HepG2 (cell line): ENCODE measurements around the gene ARVCF. TPM values are rescaled to one million over a fixed set of nuclear protein-coding genes. Genes with fewer than 3 reads are reported as not detected.

Experiments
- ARNT2 ChIP-seq: sonication (generic); formaldehyde crosslinking; IDR thresholded peaks from 2 replicates; pipeline ENCODE4 v1.8.0; 2022; ENCODE audit warnings: mild to moderate bottlenecking, low read depth, missing genetic modification reagents, moderate library complexity
- ATF7-NPFF ChIP-seq: sonication (generic); formaldehyde crosslinking; IDR thresholded peaks from 2 replicates; pipeline ENCODE4 v1.8.1; 2023; ENCODE audit warnings: mild to moderate bottlenecking, low read depth, missing genetic modification reagents, moderate library complexity
- ATM ChIP-seq: fragments of 450-650 bp; IDR thresholded peaks from 2 replicates; pipeline ENCODE4 v1.7.1; 2017; ENCODE audit warnings: mild to moderate bottlenecking, borderline replicate concordance
- BHLHE40 ChIP-seq: IDR thresholded peaks from 2 replicates; pipeline ENCODE4 v1.6.1; 2011; ENCODE audit warnings: low read length, improper control_type of control experiment
- CREM ChIP-seq, 2 experiments: sonication (generic) in 1 of 2; formaldehyde crosslinking in 1 of 2; IDR thresholded peaks; 2 replicates each; pipeline versions ENCODE4 v1.4.0 to v1.6.1; 2016 to 2020; ENCODE audit warnings: antibody characterized with exemption in 1 of 2, mild to moderate bottlenecking in 1 of 2, missing genetic modification reagents in 1 of 2
- HNRNPL ChIP-seq: fragments of 200-400 bp; formaldehyde crosslinking; IDR thresholded peaks from 2 replicates; pipeline ENCODE4 v1.6.1; 2017; ENCODE audit warnings: mild to moderate bottlenecking, low read depth, low read length
- JARID2 ChIP-seq: sonication (generic); formaldehyde crosslinking; IDR thresholded peaks from 2 replicates; pipeline ENCODE4 v1.8.1; 2023; ENCODE audit warnings: missing genetic modification reagents, inconsistent platforms; ENCODE audit not compliant: insufficient replicate concordance
- KAT8 ChIP-seq: IDR thresholded peaks from 2 replicates; pipeline ENCODE4 v1.6.1; 2016; ENCODE audit warnings: missing genetic modification reagents, missing compliant biosample characterization
- MAX ChIP-seq: IDR thresholded peaks from 2 replicates; pipeline ENCODE4 v1.6.1; 2012; ENCODE audit warnings: inconsistent platforms
- NFRKB ChIP-seq: fragments of 450-650 bp; IDR thresholded peaks from 2 replicates; pipeline ENCODE4 v1.6.1; 2017
- NR3C1 ChIP-seq: sonication (generic); formaldehyde crosslinking; IDR thresholded peaks from 2 replicates; pipeline ENCODE4 v1.4.0; 2020; ENCODE audit warnings: missing genetic modification reagents
- RBFOX2 ChIP-seq: fragments of 200-400 bp; formaldehyde crosslinking; IDR thresholded peaks from 2 replicates; pipeline ENCODE4 v1.6.1; 2017; ENCODE audit warnings: low read depth, mild to moderate bottlenecking, low read length
- SALL1 ChIP-seq: sonication (generic); formaldehyde crosslinking; IDR thresholded peaks from 2 replicates; pipeline ENCODE4 v1.8.0; 2022; ENCODE audit warnings: mild to moderate bottlenecking, missing genetic modification reagents
- SNAPC2 ChIP-seq: sonication (generic); formaldehyde crosslinking; IDR thresholded peaks from 2 replicates; pipeline ENCODE4 v1.8.1; 2022; ENCODE audit warnings: mild to moderate bottlenecking, missing genetic modification reagents
- TMF1 ChIP-seq: sonication (generic); formaldehyde crosslinking; IDR thresholded peaks from 2 replicates; pipeline ENCODE4 v1.8.1; 2022; ENCODE audit warnings: low read depth, missing genetic modification reagents
- TRIM24 ChIP-seq: sonication (generic); formaldehyde crosslinking; IDR thresholded peaks from 2 replicates; pipeline ENCODE4 v1.8.0; 2022; ENCODE audit warnings: mild to moderate bottlenecking, missing genetic modification reagents
- ZBTB20 ChIP-seq: sonication (generic); formaldehyde crosslinking; IDR thresholded peaks from 2 replicates; pipeline ENCODE4 v1.8.1; 2023; ENCODE audit warnings: missing genetic modification reagents, low read depth, mild to moderate bottlenecking, borderline replicate concordance
- ZBTB46 ChIP-seq: sonication (generic); formaldehyde crosslinking; IDR thresholded peaks from 2 replicates; pipeline ENCODE4 v1.4.0; 2020; ENCODE audit warnings: mild to moderate bottlenecking, missing genetic modification reagents, borderline replicate concordance
- ZNF18 ChIP-seq: sonication (generic); formaldehyde crosslinking; IDR thresholded peaks from 2 replicates; pipeline ENCODE4 v1.8.0; 2022; ENCODE audit warnings: mild to moderate bottlenecking, missing genetic modification reagents; ENCODE audit not compliant: insufficient replicate concordance
- ZNF235 ChIP-seq: sonication (generic); formaldehyde crosslinking; IDR thresholded peaks from 2 replicates; pipeline ENCODE4 v1.8.1; 2023; ENCODE audit warnings: mild to moderate bottlenecking, missing genetic modification reagents, borderline replicate concordance
- ZNF281 ChIP-seq: sonication (generic); formaldehyde crosslinking; IDR thresholded peaks from 2 replicates; pipeline ENCODE4 v1.4.0; 2020; ENCODE audit warnings: missing genetic modification reagents, borderline replicate concordance
- ZNF329 ChIP-seq: sonication (generic); formaldehyde crosslinking; IDR thresholded peaks from 2 replicates; pipeline ENCODE4 v1.9.0; 2021; ENCODE audit warnings: low read depth, mild to moderate bottlenecking, missing genetic modification reagents
- ZNF451 ChIP-seq: sonication (generic); formaldehyde crosslinking; IDR thresholded peaks from 2 replicates; pipeline ENCODE4 v1.5.0; 2020; ENCODE audit warnings: mild to moderate bottlenecking, missing genetic modification reagents
- ZNF788 ChIP-seq: sonication (generic); formaldehyde crosslinking; IDR thresholded peaks from 2 replicates; pipeline ENCODE4 v1.5.0; 2020; ENCODE audit warnings: mild to moderate bottlenecking, missing genetic modification reagents, borderline replicate concordance
- ZSCAN31 ChIP-seq: sonication (generic); formaldehyde crosslinking; IDR thresholded peaks from 2 replicates; pipeline ENCODE4 v1.5.0; 2020; ENCODE audit warnings: low read depth, mild to moderate bottlenecking, missing genetic modification reagents
- polyA plus RNA-seq, 8 experiments: library from polyadenylated mRNA; depleted of rRNA in 3 of 8; stranded (reverse) in 7 of 8; unstranded in 1 of 8; fragments of >200 nt; fragmentation: Illumina TruSeq in 4 of 8; extraction: Trizol in 4 of 8; gene quantifications; 2 replicates each; pipeline versions ENCODE4 v1.2.1 to v1.2.3, GENCODE V29; 2011 to 2016; ENCODE audit warnings: low read depth in 4 of 8, missing spikeins in 1 of 8, mixed read lengths in 1 of 8; ENCODE audit not compliant: insufficient read depth in 1 of 8
- total RNA-seq, 5 experiments: library from RNA; depleted of rRNA; stranded (reverse); fragments of >200 nt; fragmentation: Illumina TruSeq; extraction: Trizol; gene quantifications; 2 replicates each; pipeline ENCODE4 v1.2.3, GENCODE V29; 2016; ENCODE audit warnings: low read depth in 1 of 5

Gene ARVCF
- total and polyA plus RNA-seq, 2 of the 13 experiments (the other 11 are each of a cell fraction or from before 2014, with no cell fraction given) = 16.4 to 17.7 TPM

GRCh38 chr22:19962246-19962908 lies 54.2 kb downstream of the ARVCF start (continued):
- no peak for TF ChIP-seq ZNF281 (CRISPR knock-in tag)
- 0 out of 2 replicates have a peak, but pooled peaks have one; percentile 73 for TF ChIP-seq TMF1 (CRISPR knock-in tag)
- TF ChIP-seq ZNF235 (CRISPR knock-in tag) = no peak
- TF ChIP-seq ZNF788 = peak; percentile 58
- TF ChIP-seq ZNF451 (CRISPR knock-in tag) = no peak
- TF ChIP-seq KAT8 = no peak
- TF ChIP-seq ZNF329 (CRISPR knock-in tag) = peak; percentile 91
- TF ChIP-seq SALL1 (CRISPR knock-in tag) = peak; percentile 11; the same call in 1 of the 2 replicates
- TF ChIP-seq MAX = peak; percentile 53
- TF ChIP-seq NR3C1 (CRISPR knock-in tag) = no peak
- no peak for TF ChIP-seq ZBTB46
- TF ChIP-seq NFRKB = no peak
- 0 out of 2 replicates have a peak, but pooled peaks have one; percentile 28 for TF ChIP-seq ATF7-NPFF (CRISPR knock-in tag)
- no peak for TF ChIP-seq CREM (IDR thresholded peaks at IDR 0.05)
- TF ChIP-seq CREM (CRISPR knock-in tag; IDR thresholded peaks at IDR 0.05) = no peak
- TF ChIP-seq SNAPC2 = peak; percentile 32; the same call in 1 of the 2 replicates
- no peak for TF ChIP-seq ATM
- TF ChIP-seq ZNF18 = no peak
- TF ChIP-seq ZSCAN31 (CRISPR knock-in tag) = peak; percentile 15; the same call in 1 of the 2 replicates
- no peak for TF ChIP-seq TRIM24 (CRISPR knock-in tag)
- no peak for TF ChIP-seq JARID2 (CRISPR knock-in tag)
- no peak for TF ChIP-seq ZBTB20 (CRISPR knock-in tag)
- peak; percentile 93 for TF ChIP-seq HNRNPL
- peak; percentile 65 for TF ChIP-seq RBFOX2
- no peak for TF ChIP-seq BHLHE40
- no peak; the same call in 1 of the 2 replicates for TF ChIP-seq ARNT2 (CRISPR knock-in tag)
